ENCODE data around the gene UTP14A. TPM values are rescaled to one million over a fixed set of nuclear protein-coding genes. Genes with fewer than 3 reads are reported as not detected.

UTP14A gene
- polyA plus RNA-seq, 2 of the 4 experiments (the other 2 are of a cell fraction) = 38.7 to 47.3 TPM

DNA sequence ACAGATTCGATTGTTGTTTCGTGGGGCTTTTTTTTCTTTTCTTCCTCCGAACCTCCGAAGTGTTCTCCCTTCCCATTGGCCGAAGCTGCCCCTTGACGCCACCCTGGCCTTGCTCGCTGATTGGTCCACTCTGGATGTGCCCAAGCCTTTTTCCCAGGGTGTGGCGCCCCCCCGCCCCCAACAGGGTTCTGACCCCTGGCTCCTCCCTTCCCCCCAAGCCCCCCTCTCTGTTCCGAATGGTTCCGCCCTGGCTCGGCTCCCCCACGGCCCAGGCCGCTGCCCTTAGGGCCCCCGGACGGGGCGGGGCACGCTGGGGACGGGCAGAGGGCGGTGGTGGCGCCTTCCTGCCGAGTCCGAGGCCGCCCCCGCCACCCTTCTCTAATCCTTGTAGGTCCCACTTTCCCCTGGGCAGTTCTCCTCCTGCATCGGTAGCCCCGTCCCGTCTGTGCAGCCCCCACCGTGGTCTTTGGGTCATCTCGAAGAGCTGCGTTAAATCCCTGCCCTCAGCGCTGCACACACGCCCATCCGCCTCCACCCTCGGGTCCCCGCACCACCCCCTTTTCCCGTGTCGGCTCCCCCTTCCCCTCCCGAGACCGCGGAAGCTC is 25.5 kb downstream of the UTP14A start:
- peak; percentile 51 for FAIRE-seq
- no peaks in the 10 kb centered on the region for H3K9me3 ChIP-seq
- CTCF ChIA-PET = interaction anchor here (0.6 to 3.1 kb wide), 7 partner anchors 9 to 326 kb away, joined by 3 to 15 read pairs (median 4); no protein-coding TSS in a partner anchor
- peak overlapping the region; percentile 95 to 99 for H3K27ac ChIP-seq
- WGBS (ENCODE audit: missing lambda C conversion rate) = 1% methylated on average over 23 of the region's 41 CpGs
- TF ChIP-seq, protein P1, sequence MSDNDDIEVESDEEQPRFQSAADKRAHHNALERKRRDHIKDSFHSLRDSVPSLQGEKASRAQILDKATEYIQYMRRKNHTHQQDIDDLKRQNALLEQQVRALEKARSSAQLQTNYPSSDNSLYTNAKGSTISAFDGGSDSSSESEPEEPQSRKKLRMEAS (IDR thresholded peaks at IDR 0.05) = peak; percentile 50; the same call in 1 of the 2 replicates
- TF ChIP-seq JUN (IDR thresholded peaks at IDR 0.05) = peak in 1 of 2 experiments; percentile 73; a peak in 2 of 5 replicates
- no peak for TF ChIP-seq HOXB5 (CRISPR knock-in tag; IDR thresholded peaks at IDR 0.05)
- no peak for TF ChIP-seq ZSCAN20 (CRISPR knock-in tag; IDR thresholded peaks at IDR 0.05)
- no peak for TF ChIP-seq TFCP2L1 (CRISPR knock-in tag; IDR thresholded peaks at IDR 0.05)
- TF ChIP-seq HDAC2 (IDR thresholded peaks at IDR 0.05) = no peak
- TF ChIP-seq PHF8 (IDR thresholded peaks at IDR 0.05; ENCODE audit: borderline replicate concordance, low read depth) = peak; percentile 68; the same call in 1 of the 2 replicates
- TF ChIP-seq MYC (IDR thresholded peaks at IDR 0.05; ENCODE audit: borderline replicate concordance, low read length) = 0 out of 2 replicates have a peak, but pooled peaks have one; percentile 52
- TF ChIP-seq, protein P2, sequence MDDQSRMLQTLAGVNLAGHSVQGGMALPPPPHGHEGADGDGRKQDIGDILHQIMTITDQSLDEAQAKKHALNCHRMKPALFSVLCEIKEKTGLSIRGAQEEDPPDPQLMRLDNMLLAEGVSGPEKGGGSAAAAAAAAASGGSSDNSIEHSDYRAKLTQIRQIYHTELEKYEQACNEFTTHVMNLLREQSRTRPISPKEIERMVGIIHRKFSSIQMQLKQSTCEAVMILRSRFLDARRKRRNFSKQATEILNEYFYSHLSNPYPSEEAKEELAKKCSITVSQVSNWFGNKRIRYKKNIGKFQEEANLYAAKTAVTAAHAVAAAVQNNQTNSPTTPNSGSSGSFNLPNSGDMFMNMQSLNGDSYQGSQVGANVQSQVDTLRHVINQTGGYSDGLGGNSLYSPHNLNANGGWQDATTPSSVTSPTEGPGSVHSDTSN (IDR thresholded peaks at IDR 0.05) = peak; percentile 60; the same call in 1 of the 2 replicates
- peak; percentile 43; the same call in 1 of the 2 replicates for TF ChIP-seq GATA3 (IDR thresholded peaks at IDR 0.05; ENCODE audit: borderline replicate concordance)
- TF ChIP-seq RFX5 (IDR thresholded peaks at IDR 0.05) = peak; percentile 76; the same call in 1 of the 2 replicates
- no peak for TF ChIP-seq CHD4 (IDR thresholded peaks at IDR 0.05; ENCODE audit: borderline replicate concordance)
- TF ChIP-seq POLR2A (IDR thresholded peaks at IDR 0.05; ENCODE audit: low read length) = peak; percentile 58; the same call in 1 of the 2 replicates
- no peak for TF ChIP-seq NPAS2 (CRISPR knock-in tag; IDR thresholded peaks at IDR 0.05; ENCODE audit: borderline replicate concordance)
- TF ChIP-seq BCL3 (IDR thresholded peaks at IDR 0.05) = no peak
- TF ChIP-seq SREBF2 (IDR thresholded peaks at IDR 0.05) = no peak
- peak; percentile 78 to 91 for ATAC-seq
- POLR2A ChIA-PET = interaction anchor here (0.6 to 1.7 kb wide), 12 partner anchors 20 to 254 kb away, joined by 3 to 14 read pairs (median 4); partner anchors contain the start of genes AIFM1, BCORL1 and UTP14A
- peak overlapping the region; percentile 82 for H3K4me3 ChIP-seq
- H3K4me1 ChIP-seq = peaks cover 8% of the 10 kb centered on the region; the same call in 1 of the 3 replicates
- H3K4me2 ChIP-seq = peak overlapping the region; percentile 89
- peak; percentile 95 to 97 for DNase-seq (ENCODE audit: low read depth in 1 of 2, low spot score in 1 of 2)

GRCh38 chrX:129932016-129932820 is 26.3 kb downstream of the UTP14A start:
- CTCF ChIA-PET = interaction anchor here (0.8 to 2.5 kb wide), 3 partner anchors 54 to 327 kb away, joined by 3 to 10 read pairs (median 3); no protein-coding TSS in a partner anchor
- no peak for FAIRE-seq

More at GRCh38 chrX:129932016-129932820, 26.3 kb downstream of the UTP14A start:
- Histone ChIP-seq H3K4me3 (peak overlapping the region; percentile 82), H3K27ac (peak overlapping the region; percentile 95 to 100), H3K9me3 (no peaks in the 10 kb centered on the region), H3K4me1 (peaks cover 8% of the 10 kb centered on the region; the same call in 1 of the 3 replicates), H3K4me2 (peak overlapping the region; percentile 93)
- no peak for TF ChIP-seq KDM1A (IDR thresholded peaks at IDR 0.05; ENCODE audit: low read depth)
- no peak for TF ChIP-seq ZFP36 (IDR thresholded peaks at IDR 0.05; ENCODE audit: borderline replicate concordance, partially characterized antibody)
- TF ChIP-seq POLR2A (IDR thresholded peaks at IDR 0.05; ENCODE audit: low read length) = peak; percentile 58
- TF ChIP-seq CBX2 (IDR thresholded peaks at IDR 0.05; ENCODE audit: borderline replicate concordance, low read depth) = no peak
- TF ChIP-seq, protein P1 (IDR thresholded peaks at IDR 0.05) = 0 out of 2 replicates have a peak, but pooled peaks have one; percentile 12
- TF ChIP-seq SMC3 (IDR thresholded peaks at IDR 0.05) = peak; percentile 18; the same call in 1 of the 3 replicates
- peak in 1 of 2 experiments; percentile 40; a peak in 2 of 5 replicates for TF ChIP-seq JUN (IDR thresholded peaks at IDR 0.05)
- peak; percentile 19; the same call in 1 of the 2 replicates for TF ChIP-seq GATA3 (IDR thresholded peaks at IDR 0.05; ENCODE audit: borderline replicate concordance)
- no CpG with 5 or more reads among the region's 97 CpGs for WGBS (ENCODE audit: missing lambda C conversion rate)
- ATAC-seq (peak; percentile 67 to 72), DNase-seq (ENCODE audit: low read depth in 1 of 2, low spot score in 1 of 2) (peak; percentile 80 to 94)
- POLR2A ChIA-PET = interaction anchor here (0.6 to 1.7 kb wide), 6 partner anchors 21 to 233 kb away, joined by 3 to 11 read pairs (median 5); partner anchors contain the start of gene AIFM1

All from A549 (cell line).